Gastrocnemius medialis (tissue), 4 donors: Measurements from ENCODE around the gene PAPOLG.
"Not testable (repeated sequence)": the region's sequence is repeated elsewhere in the genome, so short reads cannot be mapped to it uniquely, and the experiment has no call there.

Experiments used
- CTCF ChIP-seq, 5 experiments: fragments of 450-650 bp in 3 of 5; fragments of 200-600 bp in 2 of 5; sonication (generic) in 2 of 5; IDR thresholded peaks in 4 of 5; conservative IDR thresholded peaks in 1 of 5; 1 replicate in 4 of 5; 2 replicates in 1 of 5; pipeline ENCODE4 v1.5.1; 2016 to 2019; ENCODE audit warnings: antibody characterized with exemption in 5 of 5, mild to moderate bottlenecking in 3 of 5, moderate library complexity in 3 of 5
- POLR2A ChIP-seq, 2 donors: fragments of 450-650 bp; IDR thresholded peaks; one replicate each; pipeline ENCODE4 v1.6.1; 2017; ENCODE audit warnings: antibody characterized with exemption in 2 of 2, mild to moderate bottlenecking in 2 of 2, moderate library complexity in 2 of 2

DNA sequence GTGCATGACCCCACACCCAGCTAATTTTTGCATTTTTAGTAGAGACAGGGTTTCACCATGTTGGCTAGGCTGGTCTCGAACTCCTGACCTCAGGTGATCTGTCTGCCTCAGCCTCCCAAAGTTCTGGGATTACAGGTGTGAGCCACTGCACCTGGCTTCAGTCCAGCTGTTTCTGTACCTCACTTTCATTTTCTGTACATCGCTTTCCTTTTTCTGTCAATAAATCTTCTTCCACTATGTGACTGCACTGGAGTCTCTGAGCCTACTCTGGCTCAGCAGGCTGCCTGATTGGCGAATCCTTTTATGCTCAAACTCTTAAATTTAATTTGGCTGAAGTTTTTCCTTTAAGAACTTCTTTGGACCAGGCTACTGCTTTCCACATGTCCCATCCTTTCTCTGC, 70.8 kb downstream of the PAPOLG start:
- TF ChIP-seq CTCF (IDR thresholded peaks at IDR 0.05 in 4 of 5, conservative IDR thresholded peaks at IDR 0.05 in 1 of 5); POLR2A (IDR thresholded peaks at IDR 0.05): not testable (repeated sequence)
